Stimulated activated CD8-positive, alpha-beta memory T cell treated with anti-CD3 and anti-CD28 coated beads, Interleukin-15, amount 100 ng/mL, for 1 hour (primary cell): ENCODE measurements around the gene BIRC7.

Experiments
- DNase-seq: peaks from one replicate; pipeline ENCODE4 v3.0.0-alpha.2; 2020; ENCODE audit warnings: low read depth

BIRC7 gene, protein sequence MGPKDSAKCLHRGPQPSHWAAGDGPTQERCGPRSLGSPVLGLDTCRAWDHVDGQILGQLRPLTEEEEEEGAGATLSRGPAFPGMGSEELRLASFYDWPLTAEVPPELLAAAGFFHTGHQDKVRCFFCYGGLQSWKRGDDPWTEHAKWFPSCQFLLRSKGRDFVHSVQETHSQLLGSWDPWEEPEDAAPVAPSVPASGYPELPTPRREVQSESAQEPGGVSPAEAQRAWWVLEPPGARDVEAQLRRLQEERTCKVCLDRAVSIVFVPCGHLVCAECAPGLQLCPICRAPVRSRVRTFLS

DNA sequence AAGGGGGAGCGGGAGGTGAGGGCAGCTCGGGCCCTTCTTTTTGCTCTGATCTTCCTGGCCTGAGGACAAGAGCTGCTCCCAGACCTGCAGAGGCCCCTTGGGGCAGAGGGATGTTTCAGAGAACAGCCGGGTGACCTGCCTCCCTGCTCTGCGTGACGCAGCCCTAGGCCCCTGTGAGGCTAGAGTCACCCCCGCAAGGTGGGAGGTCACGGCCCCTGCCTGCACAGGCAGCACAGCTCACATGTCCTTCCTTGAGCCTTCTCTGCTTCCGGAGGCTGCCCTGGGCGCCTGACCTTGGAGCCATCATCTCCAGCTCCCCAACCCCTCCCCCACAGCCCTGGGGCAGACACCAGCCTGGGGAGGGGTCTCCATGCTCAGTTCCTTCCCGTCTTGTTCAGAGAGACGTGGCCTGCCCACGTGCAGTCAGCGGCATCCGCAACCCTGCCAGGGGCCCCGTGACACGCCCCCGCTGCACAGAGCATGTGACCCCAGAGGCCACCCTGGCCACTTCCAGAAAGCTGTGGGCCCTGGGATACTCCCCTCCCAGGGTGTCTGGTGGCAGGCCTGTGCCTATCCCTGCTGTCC lies at the start of gene BIRC7:
Gene BIRC7, plus strand, starts transcription at position 507 of the 585 bp plus-strand sequence. CDS start 192 bp downstream, outside the sequence.
- no peak for DNase-seq

DNA sequence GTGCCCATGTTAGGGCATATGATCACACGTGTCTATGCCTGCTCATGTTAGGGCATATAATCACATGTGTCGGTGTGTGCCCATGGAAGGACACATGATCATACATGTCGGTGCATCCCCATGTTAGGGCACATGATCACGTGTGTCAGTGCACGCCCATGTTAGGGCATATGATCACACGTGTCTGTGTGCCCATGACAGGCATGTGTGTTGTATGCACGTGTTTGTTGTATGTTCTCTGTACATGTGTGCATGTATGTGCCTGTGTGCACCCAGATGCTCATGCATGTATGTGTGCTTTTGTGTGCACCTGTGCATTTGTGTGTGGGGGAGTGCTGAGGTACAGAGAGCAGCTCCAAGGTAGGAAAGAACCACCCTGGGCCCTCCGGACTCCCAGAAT lies 49.6 kb upstream of the BIRC7 start:
- no peak for DNase-seq

DNA sequence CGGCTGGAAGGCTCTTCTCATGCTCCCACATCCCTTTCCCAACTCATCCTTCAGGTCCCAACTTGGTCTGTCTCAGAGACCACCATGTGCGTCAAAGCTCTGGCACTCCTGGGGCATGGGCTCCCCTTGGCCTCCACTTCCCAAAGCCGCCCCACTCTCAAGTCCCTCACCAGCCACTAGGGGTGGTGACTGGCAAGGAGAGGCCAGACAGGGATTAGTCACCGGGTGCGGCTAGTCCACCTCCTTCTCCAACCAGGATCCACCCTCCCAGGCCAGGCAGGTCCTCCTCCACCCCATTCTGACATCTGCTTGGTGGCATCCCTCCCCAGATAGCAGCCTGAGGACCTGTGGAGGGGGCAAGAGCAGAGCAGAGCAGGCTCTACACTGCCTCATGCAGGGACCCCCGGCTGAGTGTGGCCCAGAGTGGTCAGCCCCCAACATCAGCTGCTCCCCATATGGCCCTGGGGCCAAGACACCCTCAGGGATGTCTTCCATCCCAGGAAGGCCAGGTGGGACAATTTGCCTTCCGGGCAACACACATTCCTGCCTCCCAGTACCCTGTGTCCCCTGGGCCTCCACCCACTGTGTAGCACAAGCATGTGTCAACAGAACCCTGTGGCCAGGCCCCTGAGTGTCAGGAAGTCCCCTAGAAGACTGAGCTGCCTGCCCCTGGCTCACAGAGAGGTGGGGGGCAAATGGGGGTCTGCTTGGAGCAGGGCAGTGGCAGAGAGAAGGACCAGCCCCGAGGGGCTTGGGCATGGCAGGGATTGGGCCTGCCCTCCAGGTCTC lies 49.0 kb upstream of the BIRC7 start:
- no peak for DNase-seq

DNA sequence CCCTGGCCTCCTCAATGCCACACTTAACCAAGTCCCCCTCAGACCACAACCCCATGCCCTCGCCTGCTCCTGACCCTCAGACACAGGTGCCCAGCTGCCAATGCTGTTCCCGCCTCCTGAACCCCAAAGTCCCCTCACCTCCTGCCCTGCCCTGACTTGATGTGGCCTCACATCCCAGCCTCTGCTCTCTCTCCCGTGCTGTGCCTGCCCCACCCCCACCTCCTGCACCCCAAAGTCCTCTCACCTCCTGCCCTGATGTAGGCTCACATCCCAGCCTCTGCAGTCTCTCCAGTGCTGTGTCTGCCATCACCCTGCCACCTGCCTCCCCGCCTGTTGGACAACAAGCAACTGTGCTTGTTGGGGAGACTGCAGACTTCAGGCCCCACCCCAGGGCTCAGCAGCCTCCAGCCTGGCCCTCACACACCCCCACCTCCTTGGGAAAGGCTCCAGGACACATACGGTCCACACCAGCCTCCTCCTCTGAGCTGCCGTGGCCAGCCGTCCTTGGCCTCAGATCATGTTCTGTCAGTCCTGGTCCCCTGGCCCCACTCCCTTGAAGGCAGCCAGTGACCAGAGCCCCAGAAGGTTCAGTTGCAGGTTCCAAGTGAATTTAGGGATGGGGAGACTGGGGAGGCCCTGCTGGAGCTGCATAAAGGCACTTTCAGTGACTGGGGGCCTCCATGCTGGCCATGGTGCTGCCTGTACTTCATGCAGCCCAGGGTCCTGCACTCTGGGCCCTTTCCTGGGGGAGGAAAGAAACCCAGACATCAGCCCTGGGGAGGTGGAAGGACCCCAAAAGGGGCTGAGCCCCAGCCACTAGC lies 48.2 kb upstream of the BIRC7 start:
- DNase-seq, result no peak

DNA sequence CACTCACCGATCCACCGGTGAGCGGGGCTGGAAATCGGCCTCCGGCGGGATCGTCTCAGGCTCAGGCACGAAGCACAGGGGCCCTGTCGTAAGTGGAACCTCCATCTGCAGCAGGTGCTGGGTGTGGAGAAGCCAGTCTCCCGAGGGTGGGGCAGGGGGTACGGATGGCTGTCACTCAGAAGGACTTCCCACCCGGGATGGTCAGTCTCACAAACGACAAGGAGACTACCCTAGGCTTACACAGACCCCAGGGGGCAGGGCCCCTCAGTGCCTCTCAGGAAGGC lies 47.6 kb upstream of the BIRC7 start:
- DNase-seq, result no peak

DNA sequence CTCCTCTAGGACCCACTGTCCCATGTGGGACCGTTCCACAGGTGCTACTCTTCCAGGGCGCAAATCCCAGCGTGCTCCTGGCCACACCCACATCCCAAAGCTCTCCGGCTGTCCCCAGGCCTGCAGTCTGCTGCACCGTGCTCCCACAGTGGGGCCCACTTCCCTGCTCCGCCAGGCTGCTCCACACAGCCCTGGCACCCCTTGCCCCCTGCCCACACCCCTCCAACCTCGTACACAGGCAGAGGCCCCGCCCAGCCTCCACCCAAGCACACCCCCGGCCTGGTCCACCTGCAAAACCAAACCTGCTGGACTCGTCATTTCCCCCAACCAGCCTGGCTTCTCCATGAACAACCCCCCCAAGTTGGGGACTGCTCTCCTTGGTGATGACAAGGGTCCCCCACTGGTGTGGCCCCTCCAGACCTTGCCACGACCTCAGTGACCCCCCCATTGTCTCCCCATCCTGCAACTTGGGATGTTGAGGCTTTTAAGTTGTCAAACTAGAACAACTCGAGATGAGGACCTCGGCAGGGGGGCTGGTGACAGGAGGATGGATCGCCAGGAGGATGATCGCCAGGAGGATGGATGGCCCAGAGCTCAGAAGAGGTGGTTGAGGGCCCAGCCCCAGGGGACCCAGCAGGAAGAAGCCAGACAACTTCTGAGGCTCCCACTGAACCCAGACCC lies 46.9 kb upstream of the BIRC7 start:
- DNase-seq, result no peak

DNA sequence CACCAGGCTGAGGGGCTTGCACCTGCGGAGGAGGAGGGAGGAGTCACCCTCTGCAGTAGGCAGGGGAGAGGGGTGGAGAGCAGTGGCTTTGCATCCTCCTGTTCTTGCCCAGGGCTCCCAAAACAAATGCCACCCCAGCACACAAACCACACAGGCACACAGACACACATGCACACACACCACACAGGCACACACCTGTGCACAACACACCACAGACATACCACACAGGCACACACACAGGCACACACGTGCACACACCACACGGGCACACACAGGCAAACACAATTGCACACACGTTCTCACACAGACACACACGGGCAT lies 46.4 kb upstream of the BIRC7 start:
- DNase-seq, result no peak

DNA sequence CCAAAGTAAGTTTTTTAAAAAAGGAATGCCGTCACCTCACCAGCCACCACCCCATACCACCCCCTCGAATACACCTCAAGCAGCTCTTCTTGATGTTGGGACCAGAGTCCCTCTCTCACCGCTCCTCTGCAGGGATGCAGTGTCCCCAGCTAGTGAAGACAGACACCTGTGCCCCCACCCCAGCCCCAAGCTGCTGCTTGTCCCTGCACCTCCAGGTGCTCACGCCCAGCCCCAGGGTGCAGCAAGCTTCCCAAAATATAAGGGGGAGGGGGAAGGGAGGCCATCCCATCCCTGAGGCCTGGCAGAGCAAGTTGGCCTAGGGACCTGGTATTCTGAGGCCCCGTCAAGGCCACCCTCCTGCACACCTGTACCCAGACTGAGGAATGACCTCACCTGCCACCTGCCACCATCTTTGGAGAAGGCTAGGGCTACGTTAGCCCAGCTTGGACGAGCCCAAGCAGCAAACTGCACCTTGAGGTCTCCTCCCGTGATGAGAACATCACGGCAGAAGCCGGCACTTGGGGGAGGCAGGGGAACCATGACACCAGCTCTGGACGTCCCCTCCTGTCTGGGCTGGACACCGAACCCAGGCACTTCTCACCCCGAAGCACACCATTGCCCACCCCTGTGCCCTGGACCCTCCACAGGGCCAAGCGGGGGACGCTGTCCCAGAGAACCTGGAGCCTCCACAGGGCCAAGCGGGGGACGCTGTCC lies 45.7 kb upstream of the BIRC7 start:
- no peak for DNase-seq

DNA sequence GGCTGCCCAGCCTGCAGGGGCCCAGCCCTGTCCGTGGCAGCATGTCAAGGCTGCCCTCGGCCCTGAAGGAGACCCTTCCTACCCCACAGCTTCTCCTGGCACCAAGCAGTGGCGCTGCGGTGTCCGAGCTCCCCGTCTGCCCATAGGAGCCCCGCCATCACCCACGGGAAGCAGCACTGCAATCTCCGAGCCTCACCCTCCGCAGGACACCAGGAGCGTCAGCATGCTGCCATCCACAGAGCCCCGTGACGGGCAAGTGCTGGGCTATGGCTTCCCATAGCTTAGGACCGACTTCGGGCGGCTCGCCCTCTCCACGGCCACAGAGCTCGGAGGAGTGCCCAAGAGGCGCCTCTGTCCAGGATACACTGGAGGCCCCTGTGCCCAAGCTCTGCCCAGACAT lies 44.9 kb upstream of the BIRC7 start:
- DNase-seq, result no peak

DNA sequence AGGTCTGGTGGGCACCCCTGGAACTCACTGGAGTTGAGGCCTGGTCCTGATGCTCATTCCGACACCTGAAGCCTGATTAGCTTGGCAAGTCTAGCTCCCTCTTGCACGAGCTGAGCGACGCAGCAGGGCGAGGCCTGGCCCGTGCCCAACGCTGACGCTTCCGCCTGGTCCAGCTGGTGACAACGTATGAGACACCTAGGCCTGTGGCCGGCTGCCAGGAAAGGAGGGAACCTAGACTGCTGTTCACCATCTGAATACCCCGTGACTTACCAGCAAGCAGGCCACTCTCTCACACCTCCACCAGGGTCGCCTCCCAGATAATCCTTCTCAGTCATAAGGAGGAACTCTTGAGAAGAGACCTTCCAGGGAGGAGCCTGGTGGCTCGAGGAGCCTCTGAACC lies 44.3 kb upstream of the BIRC7 start:
- DNase-seq, result no peak

DNA sequence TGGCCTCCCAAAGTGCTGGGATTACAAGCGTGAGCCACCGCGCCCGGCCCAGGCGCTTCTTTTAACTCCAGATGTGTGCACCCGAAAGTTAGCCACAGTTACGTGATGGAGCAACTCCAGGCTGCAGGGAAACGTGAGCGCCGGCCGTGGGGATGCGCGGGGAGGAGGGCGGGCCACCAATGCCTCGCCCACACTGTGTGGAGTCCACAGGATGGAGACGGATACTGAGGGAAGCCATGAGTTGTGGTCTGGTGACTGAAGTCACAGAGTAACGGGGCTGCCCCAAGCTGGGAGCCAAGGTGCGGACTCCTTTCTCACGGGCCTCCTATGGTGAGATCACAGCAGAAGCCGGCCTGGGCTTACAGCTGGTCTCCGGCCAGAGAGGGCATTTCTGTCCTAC lies 43.0 kb upstream of the BIRC7 start:
- DNase-seq, result no peak

DNA sequence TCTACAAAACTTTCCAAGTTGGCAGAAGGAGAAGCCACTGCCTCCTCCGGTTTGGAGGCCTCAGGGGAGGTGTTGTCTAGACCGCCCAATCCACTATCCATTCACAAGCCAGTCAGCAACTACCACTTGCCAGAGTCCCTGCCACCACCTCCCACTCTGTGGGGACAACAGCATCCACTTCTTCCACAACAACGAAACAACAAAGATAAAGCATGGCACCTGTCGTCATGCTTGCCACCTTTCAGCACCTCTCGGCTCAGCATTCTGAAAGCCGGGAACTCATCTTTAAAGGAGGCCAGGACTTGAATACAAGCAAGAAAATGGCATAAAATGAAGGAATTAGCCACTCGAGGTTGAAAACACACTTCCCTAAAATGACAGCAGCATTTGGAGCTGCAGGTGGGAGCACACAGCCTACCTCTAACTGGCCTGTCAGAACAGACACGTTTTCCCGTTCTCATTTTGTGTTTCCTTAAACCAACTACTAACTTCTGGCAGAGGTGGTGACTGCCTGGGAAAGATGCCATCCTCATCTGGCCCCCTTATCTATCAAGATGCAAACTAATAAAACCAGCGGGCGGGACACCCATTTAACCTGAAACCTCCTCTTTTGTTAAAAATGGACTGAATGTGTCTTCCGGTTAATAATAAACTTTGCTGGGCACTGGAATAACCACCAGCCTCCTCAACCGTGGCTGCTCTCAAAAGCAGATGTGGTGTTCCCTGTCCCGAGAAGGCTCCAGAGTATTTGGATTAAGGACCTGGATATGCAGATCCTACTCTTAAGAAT lies 41.5 kb upstream of the BIRC7 start:
- DNase-seq, result no peak

DNA sequence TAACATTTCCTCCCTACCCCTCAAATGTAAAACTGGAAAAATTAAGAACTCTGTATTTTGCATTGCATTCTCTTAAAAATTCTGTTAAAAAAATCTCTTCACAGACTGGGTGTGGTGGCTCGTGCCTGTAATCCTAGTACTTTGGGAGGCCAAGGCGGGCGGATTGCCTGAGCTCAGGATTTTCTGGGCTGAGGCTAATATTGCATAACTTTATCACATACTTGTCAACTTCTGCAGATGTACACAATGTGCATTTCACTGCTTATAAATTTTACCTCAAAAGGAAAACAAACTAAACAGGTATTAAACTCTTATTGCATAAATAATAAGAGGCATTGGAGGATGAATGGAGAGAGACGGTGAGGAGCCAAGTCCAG lies 40.9 kb upstream of the BIRC7 start:
- DNase-seq, result no peak

DNA sequence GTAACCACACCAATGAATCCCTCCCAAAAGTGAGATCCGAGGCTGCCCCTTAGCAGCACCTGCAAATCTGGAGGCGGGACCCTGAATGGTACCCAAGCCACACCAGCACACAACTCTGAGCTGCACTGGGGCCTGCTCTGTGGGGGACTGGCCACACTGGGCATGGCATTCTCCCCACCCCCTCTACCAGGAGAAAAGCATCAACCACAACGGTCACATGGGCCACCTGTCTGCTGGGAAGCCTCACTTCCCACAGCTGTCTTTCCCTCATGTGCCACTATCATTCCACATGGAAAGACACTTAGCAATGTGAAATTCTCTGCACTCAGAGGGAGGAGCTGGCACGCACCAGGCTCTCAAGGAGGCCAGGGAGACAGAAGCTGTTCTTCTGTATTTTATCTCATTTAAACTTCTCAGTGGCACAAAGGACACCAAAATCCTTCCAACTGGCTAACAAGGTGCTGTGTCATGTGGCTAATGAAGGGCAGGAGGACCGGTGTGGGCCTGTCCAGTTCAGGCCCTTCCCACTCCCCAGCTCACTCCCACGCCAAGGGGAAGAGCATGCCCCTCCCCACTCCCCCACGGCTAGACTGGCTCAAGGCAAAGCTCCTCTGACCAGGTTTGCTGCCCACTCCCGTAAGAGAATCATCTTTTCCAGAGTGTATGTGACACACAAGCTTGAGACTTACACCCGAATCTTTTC lies 38.8 kb upstream of the BIRC7 start:
- no peak for DNase-seq

DNA sequence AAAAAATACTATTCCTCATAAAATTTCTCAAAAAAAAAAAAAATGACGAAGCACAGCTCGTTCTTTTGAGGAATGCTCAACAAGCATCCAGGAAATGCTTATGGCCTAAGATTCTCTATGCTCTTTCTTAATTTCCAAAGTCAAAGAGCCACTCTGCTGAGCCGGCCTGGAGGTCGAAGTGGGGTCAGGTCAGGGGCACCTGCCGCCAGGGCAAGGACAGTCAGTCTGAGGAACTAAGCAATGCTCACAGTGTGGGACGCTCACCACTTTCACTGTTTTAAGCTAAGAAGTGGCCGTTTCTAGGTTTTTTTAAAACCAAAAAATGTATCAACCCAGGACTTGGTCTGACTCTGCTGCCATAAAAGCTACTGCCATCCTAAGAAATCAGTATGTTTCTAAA lies 37.1 kb upstream of the BIRC7 start:
- no peak for DNase-seq

DNA sequence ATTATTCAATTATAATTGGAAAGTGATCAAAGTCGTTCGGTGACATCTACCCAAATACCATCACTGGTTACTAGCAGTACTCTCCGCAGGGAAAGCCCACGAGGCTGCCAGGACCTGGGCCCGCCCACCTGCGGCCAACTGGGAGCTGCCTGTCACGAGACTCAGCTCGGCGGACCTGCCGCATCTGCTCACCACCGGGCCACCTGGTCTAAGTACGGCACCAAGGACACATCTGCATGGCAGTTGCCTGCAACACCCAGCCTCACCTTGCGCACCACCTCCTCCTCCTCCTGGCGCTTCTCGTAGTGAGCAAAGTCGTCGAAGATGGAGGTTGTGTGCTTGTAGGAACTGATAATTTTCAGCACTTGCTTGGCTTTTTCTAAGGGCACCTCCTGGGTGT lies 33.7 kb upstream of the BIRC7 start:
- no peak for DNase-seq

DNA sequence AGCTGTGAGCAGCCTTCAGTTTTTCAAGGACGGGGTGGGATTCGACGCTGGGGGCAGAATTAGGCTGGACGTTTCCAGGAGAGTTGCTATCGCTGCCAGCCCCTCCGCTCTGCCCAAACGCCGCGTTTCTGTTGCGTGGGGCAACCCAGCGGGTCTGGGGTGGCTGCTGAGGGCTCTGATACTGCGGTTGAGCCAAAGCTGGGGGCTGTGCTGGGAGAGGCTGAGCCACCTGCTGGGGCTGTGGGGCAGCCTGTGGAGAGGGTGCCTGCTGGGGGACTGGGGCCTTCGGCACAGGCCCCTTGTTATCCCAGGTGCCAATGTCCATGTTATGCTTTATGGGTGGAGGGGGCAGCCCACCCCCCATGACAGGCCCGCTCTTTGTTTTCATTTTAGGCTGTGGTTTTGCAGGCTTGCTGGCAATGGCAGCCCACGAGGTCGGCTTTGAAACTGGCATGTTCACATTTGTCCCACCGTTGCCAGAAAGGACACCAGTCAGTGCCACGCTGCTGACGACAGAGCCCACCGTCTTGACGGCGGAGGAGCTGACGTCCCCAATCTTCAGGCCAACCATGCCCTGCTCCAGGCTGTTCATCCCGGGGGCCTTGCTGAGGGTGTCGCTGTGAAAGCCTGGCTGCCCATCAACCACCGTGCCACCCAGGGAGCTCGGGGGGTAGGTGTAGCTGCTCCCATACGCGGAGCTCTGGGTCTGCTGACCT lies 32.7 kb upstream of the BIRC7 start:
- DNase-seq, result no peak

DNA sequence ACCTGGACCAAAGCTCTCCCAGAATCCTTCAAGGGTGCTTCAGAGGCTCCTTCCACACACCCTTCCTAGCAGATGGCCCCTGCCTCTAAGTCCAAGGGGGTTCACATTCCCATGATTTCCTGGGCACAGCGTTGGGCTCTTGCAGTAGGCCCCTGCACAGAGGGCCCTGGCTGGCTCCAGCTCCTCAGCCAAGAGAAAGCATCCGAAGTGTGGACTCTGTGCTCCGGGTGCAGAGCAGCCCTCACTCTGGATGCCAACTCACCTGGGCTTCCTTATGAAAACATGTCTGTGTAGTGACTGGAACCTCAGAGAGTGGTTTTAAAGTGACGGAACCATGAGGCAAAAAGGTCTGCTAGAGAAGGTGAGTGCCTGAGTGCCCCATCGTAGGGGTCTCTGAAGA lies 31.3 kb upstream of the BIRC7 start:
- DNase-seq, result no peak

DNA sequence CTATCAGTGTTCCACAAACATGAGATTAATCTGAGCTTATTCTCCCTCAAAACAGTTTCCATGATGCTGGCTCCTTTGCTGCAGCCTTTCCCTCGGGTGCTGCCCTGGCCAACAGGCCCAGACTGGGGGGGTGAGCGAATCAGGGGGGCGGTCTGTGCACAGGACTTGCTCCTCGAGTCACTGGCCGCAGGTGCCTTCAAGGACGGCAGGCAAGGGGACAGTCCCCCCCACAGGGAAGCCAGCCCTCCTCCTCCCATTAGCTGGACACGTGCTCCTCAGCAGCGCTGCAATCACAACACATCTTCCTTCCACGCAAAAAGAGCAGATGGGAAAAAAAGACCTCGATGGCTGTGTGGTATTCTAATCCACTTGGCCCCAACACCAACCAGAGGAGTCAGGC lies 29.8 kb upstream of the BIRC7 start:
- no peak for DNase-seq

DNA sequence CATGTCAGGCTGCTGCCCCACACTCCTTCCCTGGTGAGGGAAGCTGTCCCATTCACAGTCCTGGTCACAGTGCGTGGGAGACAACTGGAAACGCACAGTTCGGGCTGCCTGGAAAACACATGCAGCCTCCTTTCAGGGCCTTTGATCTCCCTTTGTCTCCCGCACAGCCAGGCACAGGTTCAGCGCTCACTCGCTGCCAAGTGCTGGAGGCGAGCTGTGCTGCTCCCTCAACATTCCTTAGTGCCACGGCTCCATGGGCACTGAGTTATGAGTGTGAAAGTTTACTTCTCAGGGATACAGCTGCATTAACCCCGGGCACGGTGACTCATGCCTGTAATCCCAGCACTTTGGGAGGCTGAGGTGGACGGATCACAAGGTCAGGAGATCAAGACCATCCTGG lies 28.8 kb upstream of the BIRC7 start:
- no peak for DNase-seq
